HepG2 (cell line): ENCODE measurements around the gene KCNT1. TPM values are rescaled to one million over a fixed set of nuclear protein-coding genes. Genes with fewer than 3 reads are reported as not detected.

Source experiments
- ATAC-seq: fragments of 200-7000 bp; cut with Tn5 transposase; 3 replicates; pipeline ENCODE4 v1.9.1; 2020; ENCODE audit warnings: mild to moderate bottlenecking, moderate library complexity
- BruUV-seq: library from RNA; stranded (reverse); fragments of 400-500 nt; replicated peaks from 2 replicates; lab custom pipeline; 2021; lab: Mats Ljungman, UMichigan
- CTCF ChIA-PET: fragments of 300-600 bp; formaldehyde crosslinking; extraction: SDS; loops from one replicate; lab custom pipeline; 2021; ENCODE audit warnings: low total read pairs, inconsistent platforms, low intra/inter-chr PET ratio; lab: Yijun Ruan, JAX
- POLR2A ChIA-PET: fragments of 350-600 bp; sonication (Branson Sonifier 250); formaldehyde crosslinking; loops from one replicate; lab custom pipeline; 2020; ENCODE audit warnings: antibody characterized with exemption, inconsistent platforms; lab: Yijun Ruan, JAX
- DNase-seq: peaks from one replicate; pipeline ENCODE4 v3.0.0-alpha.2; 2015; ENCODE audit warnings: low spot score
- FAIRE-seq: peaks from 3 replicates; lab custom pipeline; 2011; peaks lifted over from hg19 to GRCh38; lab: Jason Lieb, UNC
- H2AFZ ChIP-seq: one replicate; pipeline ENCODE4 v1.6.1; 2011; ENCODE audit warnings: low read length, inconsistent platforms
- H3K27ac ChIP-seq: fragments of 300-600 bp; 3 replicates; pipeline ENCODE4 v1.8.0; 2011; ENCODE audit warnings: mixed run types, mild to moderate bottlenecking, mixed read lengths, low read length, inconsistent platforms; ENCODE audit not compliant: insufficient read depth; ENCODE audit errors: extremely low read length
- H3K27me3 ChIP-seq, 2 experiments: fragments of 200-600 bp in 1 of 2; 2 replicates in 1 of 2; 3 replicates in 1 of 2; pipeline versions ENCODE4 v1.6.0 to v1.8.0; 2011; ENCODE audit warnings: low read length in 2 of 2, mild to moderate bottlenecking in 2 of 2, moderate library complexity in 2 of 2, inconsistent platforms in 1 of 2; ENCODE audit not compliant: insufficient read depth in 2 of 2, control insufficient read depth in 1 of 2
- H3K36me3 ChIP-seq, 2 experiments: fragments of 200-600 bp in 1 of 2; replicated peaks in 1 of 2; 2 replicates in 1 of 2; 3 replicates in 1 of 2; pipeline versions ENCODE4 v1.5.1 to v1.8.0; 2011; ENCODE audit warnings: low read length in 2 of 2, inconsistent platforms in 1 of 2; ENCODE audit not compliant: insufficient read depth in 2 of 2, control insufficient read depth in 1 of 2
- H3K4me1 ChIP-seq: 2 replicates; pipeline ENCODE4 v1.5.1; 2012; ENCODE audit warnings: low read length, inconsistent platforms; ENCODE audit not compliant: insufficient read depth
- H3K4me2 ChIP-seq: 2 replicates; pipeline ENCODE4 v1.6.0; 2011; ENCODE audit warnings: low read depth, low read length, inconsistent platforms
- H3K4me3 ChIP-seq, 3 experiments: fragments of 200-600 bp in 1 of 3; sonication (generic), shearing (Covaris generic) in 1 of 3; replicated peaks in 1 of 3; 2 replicates each; pipeline ENCODE4 v1.5.1; 2011 to 2016; ENCODE audit warnings: low read length in 3 of 3, inconsistent platforms in 2 of 3, low read depth in 2 of 3, mild to moderate bottlenecking in 2 of 3, control low read depth in 1 of 3, mixed read lengths in 1 of 3; ENCODE audit not compliant: insufficient read depth in 1 of 3
- H3K79me2 ChIP-seq: one replicate; pipeline ENCODE4 v1.6.1; 2011; ENCODE audit warnings: low read length, inconsistent platforms; ENCODE audit not compliant: insufficient read depth
- H3K9ac ChIP-seq: 2 replicates; pipeline ENCODE4 v1.6.0; 2011; ENCODE audit warnings: mild to moderate bottlenecking, low read depth, low read length, inconsistent platforms; ENCODE audit not compliant: insufficient read depth
- H3K9me3 ChIP-seq: 2 replicates; pipeline ENCODE4 v1.5.1; 2012; ENCODE audit warnings: mild to moderate bottlenecking, low read length
- H4K20me1 ChIP-seq: 2 replicates; pipeline ENCODE4 v1.6.0; 2011; ENCODE audit warnings: inconsistent platforms, mild to moderate bottlenecking, low read length, moderate library complexity; ENCODE audit not compliant: insufficient read depth
- CBX5 ChIP-seq: sonication (generic); formaldehyde crosslinking; IDR thresholded peaks from 2 replicates; pipeline ENCODE4 v1.4.0; 2020; ENCODE audit warnings: missing genetic modification reagents, borderline replicate concordance
- FOXM1 ChIP-seq: sonication (generic); formaldehyde crosslinking; IDR thresholded peaks from 2 replicates; pipeline ENCODE4 v1.5.0; 2020; ENCODE audit warnings: missing genetic modification reagents
- HDAC2 ChIP-seq: sonication (generic); formaldehyde crosslinking; IDR thresholded peaks from 2 replicates; pipeline ENCODE4 v1.4.0; 2020; ENCODE audit warnings: missing genetic modification reagents
- NFE2L1 ChIP-seq: sonication (generic); formaldehyde crosslinking; IDR thresholded peaks from 2 replicates; pipeline ENCODE4 v1.4.0; 2020; ENCODE audit warnings: missing genetic modification reagents, mild to moderate bottlenecking, borderline replicate concordance
- SPEN ChIP-seq: sonication (generic); formaldehyde crosslinking; IDR thresholded peaks from 2 replicates; pipeline ENCODE4 v1.5.1; 2020; ENCODE audit warnings: low read depth, mild to moderate bottlenecking, missing genetic modification reagents
- SUZ12 ChIP-seq: fragments of 150-350 bp; IDR thresholded peaks from 2 replicates; pipeline ENCODE4 v1.6.1; 2014; ENCODE audit warnings: low read depth, low read length
- TRIM24 ChIP-seq: sonication (generic); formaldehyde crosslinking; IDR thresholded peaks from 2 replicates; pipeline ENCODE4 v1.8.0; 2022; ENCODE audit warnings: mild to moderate bottlenecking, missing genetic modification reagents
- ZFX ChIP-seq: sonication (generic); formaldehyde crosslinking; IDR thresholded peaks from 2 replicates; pipeline ENCODE4 v1.4.0; 2020; ENCODE audit warnings: mild to moderate bottlenecking, low read depth, missing genetic modification reagents, moderate library complexity
- ZNF567 ChIP-seq: sonication (generic); formaldehyde crosslinking; IDR thresholded peaks from 2 replicates; pipeline ENCODE4 v1.8.1; 2023; ENCODE audit warnings: mild to moderate bottlenecking, missing genetic modification reagents, borderline replicate concordance
- ZNF746 ChIP-seq: sonication (generic); formaldehyde crosslinking; IDR thresholded peaks from 2 replicates; pipeline ENCODE4 v1.8.0; 2022; ENCODE audit warnings: mild to moderate bottlenecking, missing genetic modification reagents
- WGBS: methylation state at CpG from one replicate; pipeline ENCODE4 v1.1.6; 2017; ENCODE audit warnings: low lambda C conversion rate; 5-methylcytosine and 5-hydroxymethylcytosine counted together
- in situ Hi-C: cut with HindIII; loops from 2 replicates; pipeline ENCODE4 v1.10.0; 2017; ENCODE audit warnings: low pct_unique_long_range_greater_than_20kb; ENCODE audit not compliant: extremely low pct_ligation_motif_present
- intact Hi-C: fragments of 100-400 bp; cut with micrococcal nuclease; formaldehyde crosslinking; loops from one replicate; pipeline ENCODE4 v1.10.0; 2022; ENCODE audit not compliant: unreplicated experiment
- polyA plus RNA-seq, 8 experiments: library from polyadenylated mRNA; depleted of rRNA in 3 of 8; stranded (reverse) in 7 of 8; unstranded in 1 of 8; fragments of >200 nt; fragmentation: Illumina TruSeq in 4 of 8; extraction: Trizol in 4 of 8; gene quantifications; 2 replicates each; pipeline versions ENCODE4 v1.2.1 to v1.2.3, GENCODE V29; 2011 to 2016; ENCODE audit warnings: low read depth in 4 of 8, missing spikeins in 1 of 8, mixed read lengths in 1 of 8; ENCODE audit not compliant: insufficient read depth in 1 of 8
- total RNA-seq, 5 experiments: library from RNA; depleted of rRNA; stranded (reverse); fragments of >200 nt; fragmentation: Illumina TruSeq; extraction: Trizol; gene quantifications; 2 replicates each; pipeline ENCODE4 v1.2.3, GENCODE V29; 2016; ENCODE audit warnings: low read depth in 1 of 5
- TF ChIP-seq, protein P1 (sequence below): sonication (generic); formaldehyde crosslinking; IDR thresholded peaks from 2 replicates; pipeline ENCODE4 v1.8.1; 2023; ENCODE audit warnings: mild to moderate bottlenecking, missing genetic modification reagents
- TF ChIP-seq, protein P2 (sequence below): sonication (generic); formaldehyde crosslinking; IDR thresholded peaks from 2 replicates; pipeline ENCODE4 v1.8.0; 2022; ENCODE audit warnings: mild to moderate bottlenecking, missing genetic modification reagents; ENCODE audit not compliant: insufficient replicate concordance
- TF ChIP-seq, protein P3 (sequence below): IDR thresholded peaks from 2 replicates; pipeline ENCODE4 v1.6.1; 2016; ENCODE audit warnings: control low read depth
- TF ChIP-seq, protein P4 (sequence below): sonication (generic); formaldehyde crosslinking; IDR thresholded peaks from 2 replicates; pipeline ENCODE4 v1.4.0; 2020; ENCODE audit warnings: missing genetic modification reagents, borderline replicate concordance
- TF ChIP-seq, protein P5 (sequence below): IDR thresholded peaks from 2 replicates; pipeline ENCODE4 v1.6.1; 2018; ENCODE audit warnings: missing genetic modification reagents

Gene KCNT1
- total and polyA plus RNA-seq, 2 of the 13 experiments (the other 11 are each of a cell fraction or from before 2014, with no cell fraction given) = not detected

DNA sequence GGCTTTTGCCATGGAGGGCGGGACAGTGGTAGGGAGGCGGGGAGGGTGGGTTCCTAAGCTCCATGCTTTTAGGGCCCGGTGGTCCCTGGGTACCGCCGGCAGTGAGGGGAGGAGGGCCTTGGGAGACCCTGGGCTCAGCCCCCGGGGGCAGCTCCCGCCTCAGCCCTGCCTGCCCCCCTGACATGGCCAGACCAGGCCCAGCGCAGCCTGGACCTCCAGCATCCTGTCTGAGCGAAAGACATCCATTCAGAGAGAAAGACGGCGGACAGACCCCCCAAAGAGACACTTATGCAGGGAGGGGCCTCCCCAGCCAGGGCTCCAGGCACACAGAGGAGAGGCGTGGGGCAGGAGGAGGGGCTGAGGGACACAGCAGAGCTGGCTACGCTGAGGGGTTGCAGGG lies 45.3 kb downstream of the KCNT1 start:
- Histone ChIP-seq H3K27ac (no peak overlapping the region), H3K4me3 (no peak overlapping the region), H3K36me3 (no peaks in the 10 kb centered on the region), H3K4me2 (no peak overlapping the region), H3K79me2 (no peaks in the 10 kb centered on the region), H2AFZ (no peak overlapping the region), H3K4me1 (no peaks in the 10 kb centered on the region), H4K20me1 (0 out of 2 replicates have a peak, but pooled peaks cover 5% of the 10 kb centered on the region), H3K9me3 (no peaks in the 10 kb centered on the region), H3K9ac (no peak overlapping the region), H3K27me3 (peaks cover 38 to 91% of the 10 kb centered on the region in 2 experiments; a peak in 4 of 5 replicates)
- 0% methylated on average over 4 of the region's 13 CpGs for WGBS
- no TSS peak for BruUV-seq
- CTCF ChIA-PET = no interaction called here
- POLR2A ChIA-PET = no interaction called here
- FAIRE-seq = no peak
- no peak for DNase-seq
- intact Hi-C loops (no loop called here), in situ Hi-C loops (no loop called here)
- ATAC-seq = no peak
- TF ChIP-seq CBX5 (no peak), NFE2L1 (CRISPR knock-in tag) (no peak), TRIM24 (CRISPR knock-in tag) (no peak), ZNF567 (no peak), ZFX (CRISPR knock-in tag) (no peak), FOXM1 (CRISPR knock-in tag) (no peak), SPEN (CRISPR knock-in tag) (no peak), HDAC2 (CRISPR knock-in tag) (no peak), SUZ12 (no peak), ZNF746 (CRISPR knock-in tag) (no peak)
- TF ChIP-seq, protein P1, sequence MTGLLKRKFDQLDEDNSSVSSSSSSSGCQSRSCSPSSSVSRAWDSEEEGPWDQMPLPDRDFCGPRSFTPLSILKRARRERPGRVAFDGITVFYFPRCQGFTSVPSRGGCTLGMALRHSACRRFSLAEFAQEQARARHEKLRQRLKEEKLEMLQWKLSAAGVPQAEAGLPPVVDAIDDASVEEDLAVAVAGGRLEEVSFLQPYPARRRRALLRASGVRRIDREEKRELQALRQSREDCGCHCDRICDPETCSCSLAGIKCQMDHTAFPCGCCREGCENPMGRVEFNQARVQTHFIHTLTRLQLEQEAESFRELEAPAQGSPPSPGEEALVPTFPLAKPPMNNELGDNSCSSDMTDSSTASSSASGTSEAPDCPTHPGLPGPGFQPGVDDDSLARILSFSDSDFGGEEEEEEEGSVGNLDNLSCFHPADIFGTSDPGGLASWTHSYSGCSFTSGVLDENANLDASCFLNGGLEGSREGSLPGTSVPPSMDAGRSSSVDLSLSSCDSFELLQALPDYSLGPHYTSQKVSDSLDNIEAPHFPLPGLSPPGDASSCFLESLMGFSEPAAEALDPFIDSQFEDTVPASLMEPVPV (CRISPR knock-in tag) = no peak
- TF ChIP-seq, protein P2, sequence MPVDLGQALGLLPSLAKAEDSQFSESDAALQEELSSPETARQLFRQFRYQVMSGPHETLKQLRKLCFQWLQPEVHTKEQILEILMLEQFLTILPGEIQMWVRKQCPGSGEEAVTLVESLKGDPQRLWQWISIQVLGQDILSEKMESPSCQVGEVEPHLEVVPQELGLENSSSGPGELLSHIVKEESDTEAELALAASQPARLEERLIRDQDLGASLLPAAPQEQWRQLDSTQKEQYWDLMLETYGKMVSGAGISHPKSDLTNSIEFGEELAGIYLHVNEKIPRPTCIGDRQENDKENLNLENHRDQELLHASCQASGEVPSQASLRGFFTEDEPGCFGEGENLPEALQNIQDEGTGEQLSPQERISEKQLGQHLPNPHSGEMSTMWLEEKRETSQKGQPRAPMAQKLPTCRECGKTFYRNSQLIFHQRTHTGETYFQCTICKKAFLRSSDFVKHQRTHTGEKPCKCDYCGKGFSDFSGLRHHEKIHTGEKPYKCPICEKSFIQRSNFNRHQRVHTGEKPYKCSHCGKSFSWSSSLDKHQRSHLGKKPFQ (CRISPR knock-in tag) = no peak
- TF ChIP-seq, protein P3, sequence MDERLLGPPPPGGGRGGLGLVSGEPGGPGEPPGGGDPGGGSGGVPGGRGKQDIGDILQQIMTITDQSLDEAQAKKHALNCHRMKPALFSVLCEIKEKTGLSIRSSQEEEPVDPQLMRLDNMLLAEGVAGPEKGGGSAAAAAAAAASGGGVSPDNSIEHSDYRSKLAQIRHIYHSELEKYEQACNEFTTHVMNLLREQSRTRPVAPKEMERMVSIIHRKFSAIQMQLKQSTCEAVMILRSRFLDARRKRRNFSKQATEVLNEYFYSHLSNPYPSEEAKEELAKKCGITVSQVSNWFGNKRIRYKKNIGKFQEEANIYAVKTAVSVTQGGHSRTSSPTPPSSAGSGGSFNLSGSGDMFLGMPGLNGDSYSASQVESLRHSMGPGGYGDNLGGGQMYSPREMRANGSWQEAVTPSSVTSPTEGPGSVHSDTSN (CRISPR knock-in tag) = no peak
- TF ChIP-seq, protein P4, sequence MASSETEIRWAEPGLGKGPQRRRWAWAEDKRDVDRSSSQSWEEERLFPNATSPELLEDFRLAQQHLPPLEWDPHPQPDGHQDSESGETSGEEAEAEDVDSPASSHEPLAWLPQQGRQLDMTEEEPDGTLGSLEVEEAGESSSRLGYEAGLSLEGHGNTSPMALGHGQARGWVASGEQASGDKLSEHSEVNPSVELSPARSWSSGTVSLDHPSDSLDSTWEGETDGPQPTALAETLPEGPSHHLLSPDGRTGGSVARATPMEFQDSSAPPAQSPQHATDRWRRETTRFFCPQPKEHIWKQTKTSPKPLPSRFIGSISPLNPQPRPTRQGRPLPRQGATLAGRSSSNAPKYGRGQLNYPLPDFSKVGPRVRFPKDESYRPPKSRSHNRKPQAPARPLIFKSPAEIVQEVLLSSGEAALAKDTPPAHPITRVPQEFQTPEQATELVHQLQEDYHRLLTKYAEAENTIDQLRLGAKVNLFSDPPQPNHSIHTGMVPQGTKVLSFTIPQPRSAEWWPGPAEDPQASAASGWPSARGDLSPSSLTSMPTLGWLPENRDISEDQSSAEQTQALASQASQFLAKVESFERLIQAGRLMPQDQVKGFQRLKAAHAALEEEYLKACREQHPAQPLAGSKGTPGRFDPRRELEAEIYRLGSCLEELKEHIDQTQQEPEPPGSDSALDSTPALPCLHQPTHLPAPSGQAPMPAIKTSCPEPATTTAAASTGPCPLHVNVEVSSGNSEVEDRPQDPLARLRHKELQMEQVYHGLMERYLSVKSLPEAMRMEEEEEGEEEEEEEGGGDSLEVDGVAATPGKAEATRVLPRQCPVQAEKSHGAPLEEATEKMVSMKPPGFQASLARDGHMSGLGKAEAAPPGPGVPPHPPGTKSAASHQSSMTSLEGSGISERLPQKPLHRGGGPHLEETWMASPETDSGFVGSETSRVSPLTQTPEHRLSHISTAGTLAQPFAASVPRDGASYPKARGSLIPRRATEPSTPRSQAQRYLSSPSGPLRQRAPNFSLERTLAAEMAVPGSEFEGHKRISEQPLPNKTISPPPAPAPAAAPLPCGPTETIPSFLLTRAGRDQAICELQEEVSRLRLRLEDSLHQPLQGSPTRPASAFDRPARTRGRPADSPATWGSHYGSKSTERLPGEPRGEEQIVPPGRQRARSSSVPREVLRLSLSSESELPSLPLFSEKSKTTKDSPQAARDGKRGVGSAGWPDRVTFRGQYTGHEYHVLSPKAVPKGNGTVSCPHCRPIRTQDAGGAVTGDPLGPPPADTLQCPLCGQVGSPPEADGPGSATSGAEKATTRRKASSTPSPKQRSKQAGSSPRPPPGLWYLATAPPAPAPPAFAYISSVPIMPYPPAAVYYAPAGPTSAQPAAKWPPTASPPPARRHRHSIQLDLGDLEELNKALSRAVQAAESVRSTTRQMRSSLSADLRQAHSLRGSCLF (CRISPR knock-in tag) = no peak
- TF ChIP-seq, protein P5, sequence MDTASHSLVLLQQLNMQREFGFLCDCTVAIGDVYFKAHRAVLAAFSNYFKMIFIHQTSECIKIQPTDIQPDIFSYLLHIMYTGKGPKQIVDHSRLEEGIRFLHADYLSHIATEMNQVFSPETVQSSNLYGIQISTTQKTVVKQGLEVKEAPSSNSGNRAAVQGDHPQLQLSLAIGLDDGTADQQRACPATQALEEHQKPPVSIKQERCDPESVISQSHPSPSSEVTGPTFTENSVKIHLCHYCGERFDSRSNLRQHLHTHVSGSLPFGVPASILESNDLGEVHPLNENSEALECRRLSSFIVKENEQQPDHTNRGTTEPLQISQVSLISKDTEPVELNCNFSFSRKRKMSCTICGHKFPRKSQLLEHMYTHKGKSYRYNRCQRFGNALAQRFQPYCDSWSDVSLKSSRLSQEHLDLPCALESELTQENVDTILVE = no peak
